GM18861 (cell line): ENCODE data around the gene POLR3E.
A peak's percentile ranks its signal among the peaks of the same experiment; 100 is the strongest.

Experiments
- ATAC-seq: cut with Tn5 transposase; IDR thresholded peaks from one replicate; pipeline ENCODE4 v1.9.1; 2021; ENCODE audit not compliant: unreplicated experiment

POLR3E gene

GRCh38 chr16:22297114-22297870 lies at the start of gene POLR3E:
POLR3E (plus strand) TSS chr16:22297409; CDS start chr16:22302969, 5,560 bp downstream.
- peak; percentile 60 for ATAC-seq

- ATAC-seq = no peak
These were observed 46.7 kb upstream of the POLR3E start for GRCh38 chr16:22250522-22250921.

- ATAC-seq = no peak
These were observed 44.9 kb upstream of the POLR3E start for GRCh38 chr16:22252317-22252716.

GRCh38 chr16:22253272-22253671 lies 43.9 kb upstream of the POLR3E start:
- ATAC-seq = no peak

- ATAC-seq = no peak
These were observed 41.9 kb upstream of the POLR3E start for GRCh38 chr16:22255335-22255734.

- no peak for ATAC-seq
These were observed 39.8 kb upstream of the POLR3E start for GRCh38 chr16:22257440-22257839.

- no peak for ATAC-seq
These were observed 36.7 kb upstream of the POLR3E start for GRCh38 chr16:22260490-22260889.

GRCh38 chr16:22262460-22262859 lies 34.7 kb upstream of the POLR3E start:
- no peak for ATAC-seq

- ATAC-seq = no peak
These were observed 32.4 kb upstream of the POLR3E start for GRCh38 chr16:22264786-22265185.

- ATAC-seq = no peak
These were observed 31.9 kb upstream of the POLR3E start for GRCh38 chr16:22265351-22265750.

- no peak for ATAC-seq
These were observed 30.7 kb upstream of the POLR3E start for GRCh38 chr16:22266546-22266945.

GRCh38 chr16:22267764-22268163 lies 29.4 kb upstream of the POLR3E start:
- no peak for ATAC-seq

- ATAC-seq = no peak
These were observed 26.7 kb upstream of the POLR3E start for GRCh38 chr16:22270525-22270924.

- no peak for ATAC-seq
These were observed 24.1 kb upstream of the POLR3E start for GRCh38 chr16:22272870-22273650.

- ATAC-seq = no peak
These were observed 22.3 kb upstream of the POLR3E start for GRCh38 chr16:22274916-22275315.

- no peak for ATAC-seq
These were observed 18.6 kb upstream of the POLR3E start for GRCh38 chr16:22278441-22279230.

GRCh38 chr16:22282254-22282892 lies 14.8 kb upstream of the POLR3E start:
- no peak for ATAC-seq

GRCh38 chr16:22284637-22285036 lies 12.6 kb upstream of the POLR3E start:
- ATAC-seq = no peak

- no peak for ATAC-seq
These were observed 12.1 kb upstream of the POLR3E start for GRCh38 chr16:22285080-22285479.

- no peak for ATAC-seq
These were observed 6.2 kb upstream of the POLR3E start for GRCh38 chr16:22291020-22291419.

- ATAC-seq = no peak
These were observed 5.3 kb upstream of the POLR3E start for GRCh38 chr16:22291860-22292318.
